ENCODE data around the gene TMX2. TPM values are rescaled to one million over a fixed set of nuclear protein-coding genes. Genes with fewer than 3 reads are reported as not detected.

The TMX2 gene
- total RNA-seq, 1 donor from 2014 or later, result 64.2 TPM

DNA sequence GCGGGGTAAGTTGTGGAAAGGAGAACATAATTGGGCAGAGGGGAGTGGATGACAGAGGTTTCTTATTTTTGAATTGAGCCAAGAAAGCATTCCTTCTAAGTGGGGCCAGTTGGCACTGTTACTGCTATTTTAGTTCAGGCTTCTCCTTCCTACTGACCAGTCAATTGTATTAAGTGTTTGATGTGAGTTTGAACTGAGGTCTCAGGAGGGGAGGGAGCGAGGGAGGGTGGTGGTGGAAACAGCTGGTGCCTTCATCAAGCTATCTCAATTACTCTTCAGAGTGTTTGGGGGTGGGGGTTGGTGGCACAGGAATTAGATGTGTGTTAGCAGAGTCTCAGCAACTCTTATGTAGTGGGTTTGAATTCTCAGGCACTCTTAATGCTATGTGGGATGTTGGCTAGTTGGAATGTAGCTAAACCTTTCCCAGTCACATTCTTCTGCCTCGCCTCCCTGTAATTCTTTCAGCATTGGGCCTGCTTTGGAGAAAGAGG is 63.7 kb downstream of the TMX2 start:
- DNase-seq (peak; percentile 58), ATAC-seq (peak; percentile 62)
- Histone ChIP-seq H3K27me3 (ENCODE audit: low read depth) (no peaks in the 10 kb centered on the region), H3K27ac (peak overlapping the region; percentile 89), H3K4me1 (peaks cover 99% of the 10 kb centered on the region), H3K9me3 (no peaks in the 10 kb centered on the region), H3K36me3 (peaks cover 2% of the 10 kb centered on the region), H3K4me3 (peak overlapping the region; percentile 15)
- TF ChIP-seq, protein P1, sequence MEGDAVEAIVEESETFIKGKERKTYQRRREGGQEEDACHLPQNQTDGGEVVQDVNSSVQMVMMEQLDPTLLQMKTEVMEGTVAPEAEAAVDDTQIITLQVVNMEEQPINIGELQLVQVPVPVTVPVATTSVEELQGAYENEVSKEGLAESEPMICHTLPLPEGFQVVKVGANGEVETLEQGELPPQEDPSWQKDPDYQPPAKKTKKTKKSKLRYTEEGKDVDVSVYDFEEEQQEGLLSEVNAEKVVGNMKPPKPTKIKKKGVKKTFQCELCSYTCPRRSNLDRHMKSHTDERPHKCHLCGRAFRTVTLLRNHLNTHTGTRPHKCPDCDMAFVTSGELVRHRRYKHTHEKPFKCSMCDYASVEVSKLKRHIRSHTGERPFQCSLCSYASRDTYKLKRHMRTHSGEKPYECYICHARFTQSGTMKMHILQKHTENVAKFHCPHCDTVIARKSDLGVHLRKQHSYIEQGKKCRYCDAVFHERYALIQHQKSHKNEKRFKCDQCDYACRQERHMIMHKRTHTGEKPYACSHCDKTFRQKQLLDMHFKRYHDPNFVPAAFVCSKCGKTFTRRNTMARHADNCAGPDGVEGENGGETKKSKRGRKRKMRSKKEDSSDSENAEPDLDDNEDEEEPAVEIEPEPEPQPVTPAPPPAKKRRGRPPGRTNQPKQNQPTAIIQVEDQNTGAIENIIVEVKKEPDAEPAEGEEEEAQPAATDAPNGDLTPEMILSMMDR (IDR thresholded peaks at IDR 0.05), result no peak
- intact Hi-C loops (cut with DNase I), result no loop called here

DNA sequence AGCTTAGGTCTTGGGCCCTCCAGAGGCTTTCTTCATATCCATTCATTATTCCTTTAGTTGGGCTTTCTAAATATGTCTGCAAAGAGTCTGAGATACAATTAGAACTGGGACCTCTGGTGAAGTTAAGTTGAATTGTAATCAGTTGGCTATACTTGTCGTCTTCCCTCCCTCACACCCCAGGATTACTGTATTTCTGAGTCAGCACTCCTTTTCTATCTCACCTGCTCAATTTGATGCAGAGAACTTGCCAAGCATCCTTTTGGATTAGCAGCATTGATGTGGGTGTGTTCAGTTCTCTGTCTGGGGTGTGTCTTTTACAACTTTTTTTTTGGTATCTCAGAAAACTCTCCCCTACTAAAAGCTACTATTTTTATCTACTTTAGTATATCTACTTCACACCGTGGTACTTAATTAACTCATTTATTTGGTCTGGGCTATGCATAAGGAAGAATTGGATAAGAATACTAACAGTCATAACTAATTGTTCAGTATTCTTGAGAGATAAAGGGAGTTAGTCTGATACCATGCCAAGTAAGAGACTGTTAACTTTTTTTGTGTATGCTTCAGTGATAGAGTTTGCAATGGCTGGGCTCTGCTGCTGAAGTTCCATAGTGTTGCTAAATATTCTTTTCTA is 64.3 kb downstream of the TMX2 start:
- peaks cover 100% of the 10 kb centered on the region for H3K4me1 ChIP-seq
- H3K9me3 ChIP-seq, result no peaks in the 10 kb centered on the region
- peak overlapping the region; percentile 89 for H3K27ac ChIP-seq
- no peak for DNase-seq
- TF ChIP-seq, protein P1 (IDR thresholded peaks at IDR 0.05), result no peak
- H3K4me3 ChIP-seq, result peak overlapping the region; percentile 15
- peaks cover 5% of the 10 kb centered on the region for H3K36me3 ChIP-seq
- intact Hi-C loops (cut with DNase I), result no loop called here
- no peaks in the 10 kb centered on the region for H3K27me3 ChIP-seq (ENCODE audit: low read depth)
- no peak for ATAC-seq

DNA sequence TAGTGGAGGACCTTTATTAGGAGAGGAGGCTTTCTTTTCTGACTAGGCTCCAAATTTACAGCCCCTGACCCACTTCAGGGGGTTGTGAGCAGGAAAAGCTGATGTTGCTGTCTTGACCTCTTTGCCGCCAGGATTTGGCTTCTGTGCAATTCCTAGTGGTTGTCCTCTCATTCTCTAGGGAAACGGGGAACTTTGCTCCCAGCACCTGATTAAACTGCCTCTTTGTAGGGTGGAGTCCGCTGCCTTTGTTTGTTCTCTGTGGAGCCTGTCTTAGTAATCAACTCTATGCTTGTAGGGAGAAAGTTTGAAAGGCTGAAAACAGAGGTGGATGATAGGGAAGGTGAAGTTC is 65.5 kb downstream of the TMX2 start:
- DNase-seq (no peak), ATAC-seq (no peak)
- Histone ChIP-seq H3K4me1 (peaks cover 100% of the 10 kb centered on the region), H3K36me3 (peaks cover 5% of the 10 kb centered on the region), H3K9me3 (no peaks in the 10 kb centered on the region), H3K27me3 (ENCODE audit: low read depth) (no peaks in the 10 kb centered on the region), H3K4me3 (peak overlapping the region; percentile 33), H3K27ac (peak overlapping the region; percentile 89)
- intact Hi-C loops (cut with DNase I), result no loop called here
- TF ChIP-seq, protein P1 (IDR thresholded peaks at IDR 0.05), result no peak

DNA sequence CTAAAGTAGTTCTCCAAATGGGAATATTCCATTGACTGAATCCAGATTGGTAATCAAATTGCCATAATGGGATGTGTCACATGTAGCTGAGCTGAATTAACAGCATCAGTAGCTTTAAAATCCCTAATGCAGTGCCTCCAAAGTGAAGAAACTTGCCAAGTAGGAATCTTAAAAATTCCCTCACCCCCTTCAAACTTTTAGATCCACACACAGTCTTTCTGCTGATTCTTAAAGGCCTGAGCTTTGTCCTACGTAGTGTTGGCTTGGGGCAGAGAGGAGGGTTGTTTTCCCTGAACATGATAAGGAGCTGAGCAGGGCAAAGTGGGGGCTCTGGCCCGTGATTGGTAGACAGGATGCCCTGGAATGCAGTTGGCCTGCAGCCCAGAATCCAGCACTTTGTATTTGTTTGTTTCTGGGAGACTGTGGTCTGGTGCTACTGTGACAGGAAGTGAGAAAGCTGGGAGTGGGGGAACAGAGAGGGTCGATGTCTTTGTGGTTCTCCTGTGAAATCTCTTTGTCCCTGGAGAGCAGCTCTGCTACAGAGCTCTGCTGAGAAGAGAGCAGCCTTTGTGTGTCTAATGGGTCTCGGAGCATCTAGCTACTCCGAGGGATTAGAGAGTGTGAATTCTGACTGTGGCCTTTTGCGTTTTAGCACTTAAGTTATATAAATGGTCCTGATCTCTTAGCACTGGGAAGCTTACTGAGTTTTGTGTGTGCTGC is 66.1 kb downstream of the TMX2 start:
- TF ChIP-seq, protein P1 (IDR thresholded peaks at IDR 0.05), result no peak
- Histone ChIP-seq H3K27ac (peak overlapping the region; percentile 89), H3K36me3 (peaks cover 5% of the 10 kb centered on the region), H3K4me1 (peaks cover 100% of the 10 kb centered on the region), H3K9me3 (no peaks in the 10 kb centered on the region), H3K27me3 (ENCODE audit: low read depth) (no peaks in the 10 kb centered on the region), H3K4me3 (peak overlapping the region; percentile 33)
- peak; percentile 88 to 94 for ATAC-seq
- DNase-seq, result peak; percentile 93
- intact Hi-C loops (cut with DNase I), result no loop called here

DNA sequence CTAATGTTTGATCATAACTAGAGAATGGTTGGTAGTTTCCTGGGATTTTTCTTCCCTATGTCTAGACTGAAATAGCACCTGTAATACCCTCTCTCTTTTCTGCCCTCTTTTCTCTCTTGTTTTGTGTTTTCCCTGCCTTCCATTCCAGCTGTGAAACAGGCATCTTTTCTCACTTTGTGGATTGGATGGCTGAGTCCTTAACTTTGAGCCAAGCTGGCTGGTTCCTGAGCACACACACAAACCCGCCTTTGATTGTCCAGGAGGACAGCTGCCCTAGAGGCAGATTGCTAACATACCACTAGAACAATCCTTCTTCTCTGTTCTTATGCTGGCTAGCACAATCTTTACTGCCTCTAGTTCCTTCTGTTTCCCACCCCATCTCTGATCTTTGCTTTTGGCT is 66.9 kb downstream of the TMX2 start:
- no peak for DNase-seq
- peak; percentile 23 to 24 for ATAC-seq
- H3K27me3 ChIP-seq (ENCODE audit: low read depth), result no peaks in the 10 kb centered on the region
- TF ChIP-seq, protein P1 (IDR thresholded peaks at IDR 0.05), result no peak
- no peaks in the 10 kb centered on the region for H3K9me3 ChIP-seq
- peak overlapping the region; percentile 19 for H3K4me3 ChIP-seq
- peaks cover 5% of the 10 kb centered on the region for H3K36me3 ChIP-seq
- H3K27ac ChIP-seq, result peak overlapping the region; percentile 89
- H3K4me1 ChIP-seq, result peaks cover 99% of the 10 kb centered on the region
- intact Hi-C loops (cut with DNase I), result no loop called here

Measured in lower lobe of right lung (tissue), 2 donors.